WTC11 (cell line): ENCODE data around the gene GLCCI1. TPM values are rescaled to one million over a fixed set of nuclear protein-coding genes. Genes with fewer than 3 reads are reported as not detected.

Experiments
- ATAC-seq: fragments of 200-7000 bp; cut with Tn5 transposase; 2 replicates; pipeline ENCODE4 v1.10.0; 2021; ENCODE audit warnings: mild to moderate bottlenecking, moderate library complexity
- CTCF ChIA-PET: fragments of 300-600 bp; sonication (Branson Sonifier 250); formaldehyde crosslinking; loops from one replicate; lab custom pipeline; 2021; ENCODE audit warnings: antibody characterized with exemption; lab: Charles Lee
- POLR2A ChIA-PET: fragments of 350-600 bp; sonication (Branson Sonifier 250); formaldehyde crosslinking; loops from one replicate; lab custom pipeline; 2021; ENCODE audit warnings: antibody characterized with exemption; lab: Charles Lee
- DNase-seq: peaks from one replicate; pipeline ENCODE4 v3.0.0; 2021; ENCODE audit warnings: low spot score
- H3K27ac Mint-ChIP-seq: 2 replicates; pipeline ENCODE4 v1.8.0; 2021; ENCODE audit warnings: mixed read lengths
- H3K27me3 Mint-ChIP-seq: 2 replicates; pipeline ENCODE4 v1.8.0; 2021; ENCODE audit warnings: low read depth, mild to moderate bottlenecking, moderate library complexity, mixed read lengths
- H3K36me3 Mint-ChIP-seq: 2 replicates; pipeline ENCODE4 v1.8.0; 2021; ENCODE audit warnings: mixed read lengths
- H3K4me1 Mint-ChIP-seq: 2 replicates; pipeline ENCODE4 v1.8.0; 2022; ENCODE audit warnings: mixed read lengths
- H3K4me3 Mint-ChIP-seq: 2 replicates; pipeline ENCODE4 v1.8.0; 2021; ENCODE audit warnings: mild to moderate bottlenecking, moderate library complexity, mixed read lengths
- H3K9me3 Mint-ChIP-seq: 2 replicates; pipeline ENCODE4 v1.8.0; 2021; ENCODE audit warnings: mixed read lengths
- AFF4 ChIP-seq: sonication (generic); formaldehyde crosslinking; IDR thresholded peaks from 2 replicates; pipeline ENCODE4 v1.8.1; 2023; ENCODE audit warnings: mild to moderate bottlenecking, missing genetic modification reagents, borderline replicate concordance
- ARID4B ChIP-seq: sonication (generic); formaldehyde crosslinking; IDR thresholded peaks from 2 replicates; pipeline ENCODE4 v1.8.0; 2023; ENCODE audit warnings: missing genetic modification reagents, mild to moderate bottlenecking, borderline replicate concordance
- CREB1 ChIP-seq: sonication (generic); formaldehyde crosslinking; IDR thresholded peaks from 2 replicates; pipeline ENCODE4 v1.8.0; 2023; ENCODE audit warnings: mild to moderate bottlenecking, missing genetic modification reagents
- CTCF ChIP-seq: fragments of 200-600 bp; IDR thresholded peaks from 2 replicates; pipeline ENCODE4 v1.8.0; 2022; ENCODE audit warnings: antibody characterized with exemption
- HMGA2 ChIP-seq: fragments of 250-450 bp; sonication (Bioruptor Pico); IDR thresholded peaks from 2 replicates; pipeline ENCODE4 v1.4.0; 2021; ENCODE audit warnings: mild to moderate bottlenecking, moderate library complexity
- JUN ChIP-seq: sonication (generic); formaldehyde crosslinking; IDR thresholded peaks from 2 replicates; pipeline ENCODE4 v1.8.0; 2023; ENCODE audit warnings: mild to moderate bottlenecking, missing genetic modification reagents
- MXD4 ChIP-seq: fragments of 250-450 bp; sonication (Bioruptor Pico); IDR thresholded peaks from 2 replicates; pipeline ENCODE4 v1.8.0; 2021; ENCODE audit warnings: mild to moderate bottlenecking, moderate library complexity, borderline replicate concordance
- ZNF232 ChIP-seq: sonication (generic); formaldehyde crosslinking; IDR thresholded peaks from 2 replicates; pipeline ENCODE4 v1.8.0; 2022; ENCODE audit warnings: mild to moderate bottlenecking, missing genetic modification reagents
- total RNA-seq: library from RNA; stranded (reverse); gene quantifications from 3 replicates; pipeline ENCODE4 v1.2.3, GENCODE V29; 2021
- TF ChIP-seq, protein P1 (sequence below): sonication (generic); formaldehyde crosslinking; IDR thresholded peaks from 2 replicates; pipeline ENCODE4 v1.8.1; 2023; ENCODE audit warnings: mild to moderate bottlenecking, missing genetic modification reagents
- TF ChIP-seq, protein P2 (sequence below): sonication (generic); formaldehyde crosslinking; IDR thresholded peaks from 2 replicates; pipeline ENCODE4 v1.8.1; 2023; ENCODE audit warnings: mild to moderate bottlenecking, moderate library complexity, missing genetic modification reagents
- TF ChIP-seq, protein P3 (sequence below): sonication (generic); formaldehyde crosslinking; IDR thresholded peaks from 2 replicates; pipeline ENCODE4 v1.8.0; 2022; ENCODE audit warnings: missing genetic modification reagents
- TF ChIP-seq, protein P4 (sequence below): sonication (generic); formaldehyde crosslinking; IDR thresholded peaks from 2 replicates; pipeline ENCODE4 v1.8.1; 2023; ENCODE audit warnings: mild to moderate bottlenecking, missing genetic modification reagents

The GLCCI1 gene
- total RNA-seq, 1 experiment from 2014 or later: 23.8 TPM

GRCh38 chr7:8135417-8135816 is 166.8 kb downstream of the GLCCI1 start:
- ChIA-PET POLR2A (no interaction called here), CTCF (interaction anchor here (1.0 to 1.1 kb wide), 2 partner anchors 54 to 161 kb away, joined by 3 read pairs; no protein-coding TSS in a partner anchor)
- Mint-ChIP-seq H3K27ac (no peak overlapping the region), H3K9me3 (no peaks in the 10 kb centered on the region), H3K4me3 (no peak overlapping the region), H3K27me3 (no peaks in the 10 kb centered on the region), H3K36me3 (no peaks in the 10 kb centered on the region), H3K4me1 (no peaks in the 10 kb centered on the region)
- no peak for TF ChIP-seq CREB1 (CRISPR knock-in tag)
- TF ChIP-seq, protein P1, sequence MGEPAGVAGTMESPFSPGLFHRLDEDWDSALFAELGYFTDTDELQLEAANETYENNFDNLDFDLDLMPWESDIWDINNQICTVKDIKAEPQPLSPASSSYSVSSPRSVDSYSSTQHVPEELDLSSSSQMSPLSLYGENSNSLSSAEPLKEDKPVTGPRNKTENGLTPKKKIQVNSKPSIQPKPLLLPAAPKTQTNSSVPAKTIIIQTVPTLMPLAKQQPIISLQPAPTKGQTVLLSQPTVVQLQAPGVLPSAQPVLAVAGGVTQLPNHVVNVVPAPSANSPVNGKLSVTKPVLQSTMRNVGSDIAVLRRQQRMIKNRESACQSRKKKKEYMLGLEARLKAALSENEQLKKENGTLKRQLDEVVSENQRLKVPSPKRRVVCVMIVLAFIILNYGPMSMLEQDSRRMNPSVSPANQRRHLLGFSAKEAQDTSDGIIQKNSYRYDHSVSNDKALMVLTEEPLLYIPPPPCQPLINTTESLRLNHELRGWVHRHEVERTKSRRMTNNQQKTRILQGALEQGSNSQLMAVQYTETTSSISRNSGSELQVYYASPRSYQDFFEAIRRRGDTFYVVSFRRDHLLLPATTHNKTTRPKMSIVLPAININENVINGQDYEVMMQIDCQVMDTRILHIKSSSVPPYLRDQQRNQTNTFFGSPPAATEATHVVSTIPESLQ (CRISPR knock-in tag): no peak
- no peak for TF ChIP-seq ARID4B (CRISPR knock-in tag)
- TF ChIP-seq, protein P2, sequence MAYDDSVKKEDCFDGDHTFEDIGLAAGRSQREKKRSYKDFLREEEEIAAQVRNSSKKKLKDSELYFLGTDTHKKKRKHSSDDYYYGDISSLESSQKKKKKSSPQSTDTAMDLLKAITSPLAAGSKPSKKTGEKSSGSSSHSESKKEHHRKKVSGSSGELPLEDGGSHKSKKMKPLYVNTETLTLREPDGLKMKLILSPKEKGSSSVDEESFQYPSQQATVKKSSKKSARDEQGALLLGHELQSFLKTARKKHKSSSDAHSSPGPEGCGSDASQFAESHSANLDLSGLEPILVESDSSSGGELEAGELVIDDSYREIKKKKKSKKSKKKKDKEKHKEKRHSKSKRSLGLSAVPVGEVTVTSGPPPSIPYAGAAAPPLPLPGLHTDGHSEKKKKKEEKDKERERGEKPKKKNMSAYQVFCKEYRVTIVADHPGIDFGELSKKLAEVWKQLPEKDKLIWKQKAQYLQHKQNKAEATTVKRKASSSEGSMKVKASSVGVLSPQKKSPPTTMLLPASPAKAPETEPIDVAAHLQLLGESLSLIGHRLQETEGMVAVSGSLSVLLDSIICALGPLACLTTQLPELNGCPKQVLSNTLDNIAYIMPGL (CRISPR knock-in tag): no peak
- no peak for DNase-seq
- no peak for ATAC-seq

GRCh38 chr7:8136051-8136730 is 167.6 kb downstream of the GLCCI1 start:
- no peaks in the 10 kb centered on the region for H3K36me3 Mint-ChIP-seq
- no peak overlapping the region for H3K27ac Mint-ChIP-seq
- no peaks in the 10 kb centered on the region for H3K4me1 Mint-ChIP-seq
- no peaks in the 10 kb centered on the region for H3K27me3 Mint-ChIP-seq
- POLR2A ChIA-PET: no interaction called here
- no peaks in the 10 kb centered on the region for H3K9me3 Mint-ChIP-seq
- no peak for DNase-seq
- no peak for ATAC-seq
- CTCF ChIA-PET: interaction anchor here (1.0 to 1.1 kb wide), 2 partner anchors 54 to 160 kb away, joined by 3 read pairs; no protein-coding TSS in a partner anchor
- H3K4me3 Mint-ChIP-seq: no peak overlapping the region
- TF ChIP-seq JUN (CRISPR knock-in tag): no peak
- TF ChIP-seq, protein P3, sequence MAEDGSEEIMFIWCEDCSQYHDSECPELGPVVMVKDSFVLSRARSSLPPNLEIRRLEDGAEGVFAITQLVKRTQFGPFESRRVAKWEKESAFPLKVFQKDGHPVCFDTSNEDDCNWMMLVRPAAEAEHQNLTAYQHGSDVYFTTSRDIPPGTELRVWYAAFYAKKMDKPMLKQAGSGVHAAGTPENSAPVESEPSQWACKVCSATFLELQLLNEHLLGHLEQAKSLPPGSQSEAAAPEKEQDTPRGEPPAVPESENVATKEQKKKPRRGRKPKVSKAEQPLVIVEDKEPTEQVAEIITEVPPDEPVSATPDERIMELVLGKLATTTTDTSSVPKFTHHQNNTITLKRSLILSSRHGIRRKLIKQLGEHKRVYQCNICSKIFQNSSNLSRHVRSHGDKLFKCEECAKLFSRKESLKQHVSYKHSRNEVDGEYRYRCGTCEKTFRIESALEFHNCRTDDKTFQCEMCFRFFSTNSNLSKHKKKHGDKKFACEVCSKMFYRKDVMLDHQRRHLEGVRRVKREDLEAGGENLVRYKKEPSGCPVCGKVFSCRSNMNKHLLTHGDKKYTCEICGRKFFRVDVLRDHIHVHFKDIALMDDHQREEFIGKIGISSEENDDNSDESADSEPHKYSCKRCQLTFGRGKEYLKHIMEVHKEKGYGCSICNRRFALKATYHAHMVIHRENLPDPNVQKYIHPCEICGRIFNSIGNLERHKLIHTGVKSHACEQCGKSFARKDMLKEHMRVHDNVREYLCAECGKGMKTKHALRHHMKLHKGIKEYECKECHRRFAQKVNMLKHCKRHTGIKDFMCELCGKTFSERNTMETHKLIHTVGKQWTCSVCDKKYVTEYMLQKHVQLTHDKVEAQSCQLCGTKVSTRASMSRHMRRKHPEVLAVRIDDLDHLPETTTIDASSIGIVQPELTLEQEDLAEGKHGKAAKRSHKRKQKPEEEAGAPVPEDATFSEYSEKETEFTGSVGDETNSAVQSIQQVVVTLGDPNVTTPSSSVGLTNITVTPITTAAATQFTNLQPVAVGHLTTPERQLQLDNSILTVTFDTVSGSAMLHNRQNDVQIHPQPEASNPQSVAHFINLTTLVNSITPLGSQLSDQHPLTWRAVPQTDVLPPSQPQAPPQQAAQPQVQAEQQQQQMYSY (CRISPR knock-in tag): no peak
- no peak for TF ChIP-seq CTCF
- no peak for TF ChIP-seq AFF4 (CRISPR knock-in tag)
- TF ChIP-seq, protein P4, sequence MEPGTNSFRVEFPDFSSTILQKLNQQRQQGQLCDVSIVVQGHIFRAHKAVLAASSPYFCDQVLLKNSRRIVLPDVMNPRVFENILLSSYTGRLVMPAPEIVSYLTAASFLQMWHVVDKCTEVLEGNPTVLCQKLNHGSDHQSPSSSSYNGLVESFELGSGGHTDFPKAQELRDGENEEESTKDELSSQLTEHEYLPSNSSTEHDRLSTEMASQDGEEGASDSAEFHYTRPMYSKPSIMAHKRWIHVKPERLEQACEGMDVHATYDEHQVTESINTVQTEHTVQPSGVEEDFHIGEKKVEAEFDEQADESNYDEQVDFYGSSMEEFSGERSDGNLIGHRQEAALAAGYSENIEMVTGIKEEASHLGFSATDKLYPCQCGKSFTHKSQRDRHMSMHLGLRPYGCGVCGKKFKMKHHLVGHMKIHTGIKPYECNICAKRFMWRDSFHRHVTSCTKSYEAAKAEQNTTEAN (CRISPR knock-in tag): no peak
- no peak for TF ChIP-seq HMGA2 (CRISPR knock-in tag)
- TF ChIP-seq ZNF232 (CRISPR knock-in tag): no peak
- TF ChIP-seq MXD4 (CRISPR knock-in tag): no peak
